ENCODE measurements around the gene ARID5A. TPM values are rescaled to one million over a fixed set of nuclear protein-coding genes. Genes with fewer than 3 reads are reported as not detected.

Gene ARID5A
- total and polyA plus RNA-seq, 2 of the 13 experiments (the other 11 are each of a cell fraction or from before 2014, with no cell fraction given) = 6.0 to 9.5 TPM

DNA sequence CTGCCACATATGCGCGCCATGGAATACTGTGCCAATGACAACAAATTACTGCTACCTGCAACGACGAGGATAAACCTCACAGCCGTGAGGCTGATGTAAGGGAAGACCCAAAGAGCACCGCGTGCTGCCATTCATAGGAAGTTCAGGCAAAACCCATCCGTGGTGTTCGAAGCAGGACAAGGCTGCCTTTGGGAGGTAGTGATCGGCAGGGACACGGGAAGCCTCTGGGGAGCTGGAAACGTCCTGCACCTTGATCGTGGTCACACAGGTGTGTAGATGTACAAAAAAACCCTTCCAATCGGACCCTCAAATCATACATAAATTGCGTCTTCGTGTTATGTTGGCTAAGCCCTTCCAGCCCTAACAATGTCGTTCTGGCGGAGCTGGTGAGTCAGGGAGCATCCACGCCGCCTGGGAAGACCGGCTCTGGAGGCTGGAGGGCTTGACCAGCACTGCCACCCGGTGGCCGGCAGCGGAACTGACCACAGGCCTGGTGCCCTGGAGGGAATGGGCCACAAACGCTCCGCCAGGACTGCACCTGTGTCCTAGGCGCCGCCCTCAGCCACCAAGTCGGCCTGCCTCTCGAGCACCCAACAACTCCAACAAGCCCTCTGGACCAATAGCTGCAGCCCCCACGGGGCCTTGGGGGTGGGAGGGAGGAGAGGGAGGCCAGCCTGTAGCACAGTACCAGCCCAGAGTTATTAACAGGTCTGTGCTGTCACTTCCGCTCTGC is 27.3 kb upstream of the ARID5A start (continued):
- TF ChIP-seq ATF5 (CRISPR knock-in tag; IDR thresholded peaks at IDR 0.05; ENCODE audit: low read depth) (no peak), CBX1 (IDR thresholded peaks at IDR 0.05; ENCODE audit: low read depth) (no peak), SKIL (CRISPR knock-in tag; IDR thresholded peaks at IDR 0.05; ENCODE audit: borderline replicate concordance) (no peak), MIXL1 (CRISPR knock-in tag; IDR thresholded peaks at IDR 0.05) (no peak), RAD21 (CRISPR knock-in tag; IDR thresholded peaks at IDR 0.05) (peak; percentile 100), KLF16 (CRISPR knock-in tag; IDR thresholded peaks at IDR 0.05) (peak in 1 of 2 experiments; percentile 61; a peak in 1 of 4 replicates), ZFP1 (CRISPR knock-in tag; IDR thresholded peaks at IDR 0.05) (peak; percentile 60; the same call in 1 of the 2 replicates), ZNF414 (CRISPR knock-in tag; IDR thresholded peaks at IDR 0.05) (no peak), ZNF629 (CRISPR knock-in tag; conservative IDR thresholded peaks at IDR 0.05) (no peak), TMF1 (CRISPR knock-in tag; IDR thresholded peaks at IDR 0.05; ENCODE audit: low read depth) (no peak), BHLHE40 (IDR thresholded peaks at IDR 0.05; ENCODE audit: low read length) (0 out of 2 replicates have a peak, but pooled peaks have one; percentile 35), ZNF281 (CRISPR knock-in tag; IDR thresholded peaks at IDR 0.05; ENCODE audit: borderline replicate concordance) (no peak), HNRNPH1 (optimal IDR thresholded peaks at IDR 0.05; ENCODE audit: low read depth, low read length) (no peak), ZNF768 (CRISPR knock-in tag; IDR thresholded peaks at IDR 0.05) (peak; percentile 66; the same call in 1 of the 2 replicates), ZFP41 (CRISPR knock-in tag; IDR thresholded peaks at IDR 0.05; ENCODE audit: borderline replicate concordance) (no peak), ZBTB49 (CRISPR knock-in tag; IDR thresholded peaks at IDR 0.05; ENCODE audit: borderline replicate concordance) (no peak)
- TF ChIP-seq, protein P1, sequence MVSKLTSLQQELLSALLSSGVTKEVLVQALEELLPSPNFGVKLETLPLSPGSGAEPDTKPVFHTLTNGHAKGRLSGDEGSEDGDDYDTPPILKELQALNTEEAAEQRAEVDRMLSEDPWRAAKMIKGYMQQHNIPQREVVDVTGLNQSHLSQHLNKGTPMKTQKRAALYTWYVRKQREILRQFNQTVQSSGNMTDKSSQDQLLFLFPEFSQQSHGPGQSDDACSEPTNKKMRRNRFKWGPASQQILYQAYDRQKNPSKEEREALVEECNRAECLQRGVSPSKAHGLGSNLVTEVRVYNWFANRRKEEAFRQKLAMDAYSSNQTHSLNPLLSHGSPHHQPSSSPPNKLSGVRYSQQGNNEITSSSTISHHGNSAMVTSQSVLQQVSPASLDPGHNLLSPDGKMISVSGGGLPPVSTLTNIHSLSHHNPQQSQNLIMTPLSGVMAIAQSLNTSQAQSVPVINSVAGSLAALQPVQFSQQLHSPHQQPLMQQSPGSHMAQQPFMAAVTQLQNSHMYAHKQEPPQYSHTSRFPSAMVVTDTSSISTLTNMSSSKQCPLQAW (CRISPR knock-in tag; IDR thresholded peaks at IDR 0.05) = peak; percentile 65; the same call in 1 of the 2 replicates
- TF ChIP-seq, protein P2, sequence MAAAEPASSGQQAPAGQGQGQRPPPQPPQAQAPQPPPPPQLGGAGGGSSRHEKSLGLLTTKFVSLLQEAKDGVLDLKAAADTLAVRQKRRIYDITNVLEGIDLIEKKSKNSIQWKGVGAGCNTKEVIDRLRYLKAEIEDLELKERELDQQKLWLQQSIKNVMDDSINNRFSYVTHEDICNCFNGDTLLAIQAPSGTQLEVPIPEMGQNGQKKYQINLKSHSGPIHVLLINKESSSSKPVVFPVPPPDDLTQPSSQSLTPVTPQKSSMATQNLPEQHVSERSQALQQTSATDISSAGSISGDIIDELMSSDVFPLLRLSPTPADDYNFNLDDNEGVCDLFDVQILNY (CRISPR knock-in tag; conservative IDR thresholded peaks at IDR 0.05) = no peak
